HL-60 (cell line): ENCODE results near the gene CEACAM3.

Experiments
- CTCF ChIP-seq: IDR thresholded peaks from one replicate; pipeline ENCODE4 v1.5.1; 2011; ENCODE audit warnings: low read length, control low read depth, inconsistent platforms; ENCODE audit not compliant: insufficient read depth
- GABPA ChIP-seq: IDR thresholded peaks from 2 replicates; pipeline ENCODE4 v1.6.1; 2012; ENCODE audit warnings: low read depth
- POLR2AphosphoS5 ChIP-seq: IDR thresholded peaks from 2 replicates; pipeline ENCODE4 v1.6.1; 2012; ENCODE audit warnings: low read depth
- REST ChIP-seq: IDR thresholded peaks from 2 replicates; pipeline ENCODE4 v1.6.1; 2012; ENCODE audit warnings: low read depth; ENCODE audit not compliant: insufficient replicate concordance
- SPI1 ChIP-seq: IDR thresholded peaks from 2 replicates; pipeline ENCODE4 v1.6.1; 2012; ENCODE audit warnings: low read depth, mild to moderate bottlenecking, borderline replicate concordance

GRCh38 chr19:41821003-41821735 is 24.8 kb downstream of the CEACAM3 start:
- TF ChIP-seq CTCF: peak; percentile 63
- no peak for TF ChIP-seq POLR2AphosphoS5
- no peak for TF ChIP-seq REST
- no peak for TF ChIP-seq SPI1
- TF ChIP-seq GABPA: no peak
